Fibroblast of mammary gland (primary cell): Measurements from ENCODE around the gene FIS1.

ENCODE experiments used
- DNase-seq: peaks from one replicate; pipeline ENCODE4 v3.0.0-alpha.2; 2010; ENCODE audit warnings: low read depth
- H3K4me3 ChIP-seq: 2 replicates; pipeline ENCODE4 v1.5.1; 2011; ENCODE audit warnings: low read depth, mild to moderate bottlenecking, low read length, moderate library complexity; ENCODE audit not compliant: control insufficient read depth
- CTCF ChIP-seq: conservative IDR thresholded peaks from 2 replicates; pipeline ENCODE4 v1.5.1; 2011; ENCODE audit warnings: low read depth, low read length, inconsistent platforms; ENCODE audit not compliant: control insufficient read depth, insufficient read depth

FIS1 gene

GRCh38 chr7:101236292-101236835 is 8.5 kb downstream of the FIS1 start:
- no peak for TF ChIP-seq CTCF

GRCh38 chr7:101235522-101235921 is 9.4 kb downstream of the FIS1 start:
- H3K4me3 ChIP-seq = no peak overlapping the region
- TF ChIP-seq CTCF = no peak

More at GRCh38 chr7:101236292-101236835, 8.5 kb downstream of the FIS1 start:
- H3K4me3 ChIP-seq = no peak overlapping the region
- no peak for DNase-seq

GRCh38 chr7:101235050-101235449 is 9.8 kb downstream of the FIS1 start:
- peak; percentile 37 for TF ChIP-seq CTCF
- no peak overlapping the region for H3K4me3 ChIP-seq
- DNase-seq = no peak

More at GRCh38 chr7:101235522-101235921, 9.4 kb downstream of the FIS1 start:
- DNase-seq = no peak

- DNase-seq = no peak
- TF ChIP-seq CTCF = no peak
These were observed 10.2 kb downstream of the FIS1 start for GRCh38 chr7:101234636-101235035.

GRCh38 chr7:101233907-101234547 is 10.9 kb downstream of the FIS1 start:
- TF ChIP-seq CTCF = no peak
- DNase-seq = no peak
- H3K4me3 ChIP-seq = no peak overlapping the region

More at GRCh38 chr7:101234636-101235035, 10.2 kb downstream of the FIS1 start:
- no peak overlapping the region for H3K4me3 ChIP-seq

GRCh38 chr7:101232141-101232850 is 12.6 kb downstream of the FIS1 start:
- no peak overlapping the region for H3K4me3 ChIP-seq
- no peak for TF ChIP-seq CTCF
- no peak for DNase-seq
